AG09319 (cell line): ENCODE data around the gene GPR18.

ENCODE experiments used
- DNase-seq: peaks from one replicate; pipeline ENCODE4 v3.0.0-alpha.2; 2010; ENCODE audit warnings: low read depth; ENCODE audit errors: extremely low read depth
- CTCF ChIP-seq: IDR thresholded peaks from 2 replicates; pipeline ENCODE4 v1.5.1; 2011; ENCODE audit warnings: low read depth, mild to moderate bottlenecking, inconsistent platforms, low read length, moderate library complexity

GPR18 gene

GRCh38 chr13:99207511-99207910 is 50.7 kb downstream of the GPR18 start:
- TF ChIP-seq CTCF: no peak
- no peak for DNase-seq

GRCh38 chr13:99206873-99207272 is 51.3 kb downstream of the GPR18 start:
- DNase-seq: no peak
- no peak for TF ChIP-seq CTCF

GRCh38 chr13:99206226-99206625 is 52.0 kb downstream of the GPR18 start:
- no peak for TF ChIP-seq CTCF
- DNase-seq: no peak

- no peak for TF ChIP-seq CTCF
These were observed 52.5 kb downstream of the GPR18 start for GRCh38 chr13:99205621-99206220.

More at GRCh38 chr13:99205621-99206220, 52.5 kb downstream of the GPR18 start:
- DNase-seq: no peak
